ENCODE measurements around the gene DDC. TPM values are rescaled to one million over a fixed set of nuclear protein-coding genes. Genes with fewer than 3 reads are reported as not detected.
"Not testable (repeated sequence)": the region's sequence is repeated elsewhere in the genome, so short reads cannot be mapped to it uniquely, and the experiment has no call there.

The DDC gene
- total RNA-seq, 1 donor from 2014 or later = not detected

DNA sequence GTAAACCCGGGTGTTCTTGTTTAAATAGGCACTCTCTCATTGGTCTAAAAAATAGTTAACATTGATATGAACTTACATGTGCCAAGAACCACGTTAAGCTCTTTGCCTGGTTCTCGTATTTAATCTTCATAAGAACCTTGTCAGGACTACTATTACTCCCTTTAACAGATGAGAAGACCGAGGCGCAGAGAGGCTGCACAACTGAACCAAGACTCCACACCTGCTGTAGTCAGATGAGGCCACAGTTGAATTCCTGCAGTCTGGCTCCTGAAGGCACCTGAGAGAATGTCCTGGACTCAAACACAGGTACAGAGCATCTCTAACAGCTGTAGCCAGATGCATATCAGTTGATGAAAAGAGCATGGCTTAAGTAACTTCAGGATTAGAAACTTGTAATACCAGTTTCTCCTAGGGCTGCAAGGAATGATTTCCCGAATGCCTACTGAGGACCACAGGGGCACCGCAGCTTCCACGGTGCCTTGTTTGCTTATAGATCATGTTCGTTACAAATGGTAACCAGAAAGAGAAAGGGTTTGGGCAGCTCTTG, 9.5 kb downstream of the DDC start:
- no peak for DNase-seq (ENCODE audit: low read depth)

DNA sequence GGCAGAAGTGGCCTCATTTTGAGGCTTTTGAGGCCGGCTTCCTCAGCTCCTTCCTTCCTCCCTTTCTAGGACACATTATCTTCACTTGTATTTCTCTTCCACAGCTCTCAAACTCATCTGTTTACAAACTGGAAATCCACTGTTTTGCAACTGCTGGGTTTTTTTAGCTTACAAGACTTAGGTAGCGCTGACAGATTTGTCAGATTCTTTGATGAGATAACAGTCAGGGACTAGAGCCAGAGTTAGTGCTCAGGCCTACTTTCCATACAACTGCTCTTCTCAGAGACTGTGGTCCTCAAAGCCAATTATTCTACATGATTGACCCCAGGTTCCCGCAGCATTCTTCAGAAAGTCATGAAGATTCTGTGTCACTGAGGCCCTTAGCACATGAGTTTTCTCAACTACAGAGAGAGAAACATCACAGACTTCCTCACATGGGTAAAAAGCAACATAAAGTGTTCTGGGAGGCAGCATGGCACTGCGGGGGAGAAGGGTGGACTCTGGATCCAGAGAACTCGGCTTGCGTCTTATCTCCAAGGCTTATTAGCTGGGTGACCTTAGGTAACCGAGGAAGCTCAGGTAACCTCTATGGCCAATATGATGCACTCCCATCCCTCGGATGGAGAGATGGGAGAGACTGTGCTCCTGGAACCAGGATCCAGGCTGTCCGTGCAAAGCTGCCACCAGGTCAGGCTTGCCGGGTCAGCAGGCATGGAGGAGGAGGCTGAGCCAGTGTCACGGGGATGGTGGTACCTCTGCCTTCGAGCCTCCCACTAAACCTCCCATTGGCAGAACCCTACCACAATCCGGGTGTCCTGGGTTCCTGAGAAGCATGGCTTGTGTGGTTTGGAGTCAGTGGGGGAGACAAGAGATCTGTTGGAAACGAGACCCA, 10.5 kb downstream of the DDC start:
- no peak for DNase-seq (ENCODE audit: low read depth)

DNA sequence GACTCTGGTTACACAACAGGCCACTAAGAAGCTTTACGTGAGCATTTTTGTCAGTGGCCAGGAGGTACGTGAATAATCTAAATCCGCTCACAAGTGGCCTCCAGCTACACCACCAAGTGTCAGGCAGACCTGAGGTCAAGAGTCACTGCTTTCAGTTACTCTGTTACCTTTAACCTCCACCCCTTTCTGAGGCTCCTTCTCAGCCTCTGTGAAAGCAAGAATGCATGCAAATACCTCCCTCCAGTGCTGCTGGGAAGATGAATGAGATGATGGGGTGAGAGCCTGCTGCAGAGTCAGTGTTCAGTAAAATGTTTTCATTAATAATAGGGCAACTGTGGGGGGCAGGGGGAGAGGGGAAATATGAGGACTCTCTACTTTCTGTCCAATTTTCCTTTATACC, 11.2 kb downstream of the DDC start:
- no peak for DNase-seq (ENCODE audit: low read depth)

DNA sequence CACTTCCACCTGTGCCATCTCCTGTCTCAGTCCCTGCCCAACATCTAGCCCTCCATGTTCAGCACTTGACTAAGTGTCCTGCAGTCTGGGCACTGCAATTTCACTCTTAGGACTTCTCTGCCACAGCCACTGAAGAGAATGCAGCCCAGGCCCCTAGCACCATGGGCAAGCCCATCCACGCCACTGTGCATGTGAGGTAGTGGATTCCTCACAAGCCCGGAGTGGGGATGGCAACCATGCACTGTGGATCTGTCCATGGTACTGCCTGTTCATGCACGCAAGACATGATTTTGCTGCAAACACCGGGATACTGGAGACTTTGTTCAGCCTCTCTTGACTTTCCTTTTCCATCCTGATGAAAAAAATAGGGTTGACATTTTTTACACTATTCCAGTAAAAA, 12.3 kb downstream of the DDC start:
- DNase-seq (ENCODE audit: low read depth) = peak; percentile 81

DNA sequence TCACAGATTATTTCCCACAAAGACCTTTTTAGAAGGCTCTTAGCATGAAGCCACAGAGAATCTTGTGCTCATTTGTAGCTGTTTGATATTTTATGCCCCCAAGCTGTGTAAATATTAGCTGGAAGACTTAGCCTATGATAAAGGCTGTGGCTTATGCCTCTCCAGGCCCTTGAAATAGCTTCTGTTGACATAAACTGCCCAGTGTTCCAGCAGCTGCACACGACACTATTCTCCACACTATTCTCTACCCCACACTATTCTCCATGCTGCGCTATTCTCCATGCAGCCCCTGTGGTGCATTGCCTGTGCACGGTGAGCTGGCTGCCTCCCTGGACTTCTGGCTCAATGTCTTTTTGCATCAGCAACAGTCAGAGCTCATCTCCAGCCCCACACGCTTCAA, 13.1 kb downstream of the DDC start:
- DNase-seq (ENCODE audit: low read depth) = no peak

DNA sequence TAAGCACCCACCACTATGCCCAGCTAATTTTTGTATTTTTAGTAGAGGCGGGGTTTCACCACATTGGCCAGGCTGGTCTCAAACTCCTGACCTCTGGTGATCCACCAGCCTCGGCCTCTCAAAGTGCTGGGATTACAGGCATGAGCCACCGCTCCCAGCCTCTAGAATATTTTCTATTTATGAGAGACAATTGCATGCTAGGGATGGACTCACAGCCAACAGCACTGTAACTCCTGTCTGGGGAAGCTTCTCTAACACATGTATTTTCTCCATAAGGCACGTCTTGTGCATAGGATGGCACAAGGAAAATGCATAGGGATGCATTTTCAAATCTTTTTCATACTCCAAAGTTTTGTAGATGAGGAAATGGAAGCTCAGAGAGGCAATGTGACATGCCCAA, 19.6 kb downstream of the DDC start:
- DNase-seq (ENCODE audit: low read depth) = not testable (repeated sequence)

DNA sequence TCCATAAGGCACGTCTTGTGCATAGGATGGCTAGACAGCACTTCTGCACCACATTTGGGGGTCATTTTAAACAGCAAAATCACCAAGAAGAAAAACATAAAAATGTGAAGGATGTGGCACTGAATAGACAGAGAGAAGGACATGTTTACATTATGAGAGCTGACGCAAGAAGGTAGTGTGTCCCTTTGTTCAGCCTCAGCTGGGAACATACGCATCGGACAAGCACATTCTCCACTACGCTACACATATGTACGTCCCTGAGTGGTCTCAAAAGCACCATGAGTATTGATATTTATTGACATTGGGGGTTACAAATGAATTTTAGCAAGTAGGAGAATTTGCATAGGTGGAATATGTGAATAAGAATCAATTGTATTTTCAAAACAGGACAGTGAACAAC, 20.2 kb downstream of the DDC start:
- no peak for DNase-seq (ENCODE audit: low read depth)

DNA sequence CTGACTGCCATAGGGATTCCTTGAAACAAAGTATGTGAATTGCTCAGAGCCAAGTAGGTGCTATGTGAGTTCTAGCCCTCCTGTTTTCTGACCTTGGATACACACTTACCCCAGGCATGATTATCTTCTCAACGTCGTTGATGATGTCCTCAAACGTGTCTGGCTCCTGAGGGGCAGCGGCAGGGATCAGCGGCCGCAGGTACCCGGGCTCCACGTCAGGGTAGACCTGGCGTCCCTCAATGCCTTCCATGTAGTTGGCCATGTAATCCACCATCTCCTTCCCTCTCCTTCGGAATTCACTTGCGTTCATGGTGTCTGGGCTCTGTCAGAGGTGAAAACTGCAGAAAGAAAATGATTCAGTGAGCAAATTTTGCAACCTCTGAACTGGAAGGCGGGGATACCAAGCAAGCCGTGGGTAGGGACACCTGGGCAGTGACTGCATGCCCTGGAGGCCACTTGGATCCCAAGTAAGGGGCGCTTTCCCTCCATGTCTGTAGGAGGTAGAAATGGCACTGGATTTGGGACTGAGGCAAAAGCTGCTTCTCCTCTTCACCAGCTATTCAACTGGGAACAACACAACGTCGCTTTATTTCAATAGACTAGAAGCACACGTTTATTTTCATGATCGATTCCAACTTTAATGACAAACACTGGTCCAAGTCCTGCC, 21.3 kb downstream of the DDC start:
- DNase-seq (ENCODE audit: low read depth) = no peak

DNA sequence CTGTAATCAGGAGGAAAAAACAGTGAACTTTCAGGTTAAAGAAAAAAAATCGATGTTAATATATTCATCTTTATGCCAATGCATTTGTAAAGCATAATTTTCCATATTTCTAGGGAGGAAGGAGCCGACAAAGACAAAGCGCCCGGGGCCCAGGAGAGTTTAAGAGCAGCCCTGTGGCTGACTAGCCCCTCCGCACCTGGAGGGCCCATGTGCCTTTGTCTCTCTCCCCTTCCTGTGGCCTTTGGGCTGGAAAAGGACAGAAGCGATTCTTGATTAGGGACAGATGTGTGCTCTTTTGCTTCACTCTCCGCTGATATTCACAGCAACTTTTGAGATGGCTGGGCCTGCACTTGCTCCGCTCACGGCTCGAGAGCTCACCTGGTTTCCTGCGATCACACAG, 23.1 kb downstream of the DDC start:
- DNase-seq (ENCODE audit: low read depth) = no peak

DNA sequence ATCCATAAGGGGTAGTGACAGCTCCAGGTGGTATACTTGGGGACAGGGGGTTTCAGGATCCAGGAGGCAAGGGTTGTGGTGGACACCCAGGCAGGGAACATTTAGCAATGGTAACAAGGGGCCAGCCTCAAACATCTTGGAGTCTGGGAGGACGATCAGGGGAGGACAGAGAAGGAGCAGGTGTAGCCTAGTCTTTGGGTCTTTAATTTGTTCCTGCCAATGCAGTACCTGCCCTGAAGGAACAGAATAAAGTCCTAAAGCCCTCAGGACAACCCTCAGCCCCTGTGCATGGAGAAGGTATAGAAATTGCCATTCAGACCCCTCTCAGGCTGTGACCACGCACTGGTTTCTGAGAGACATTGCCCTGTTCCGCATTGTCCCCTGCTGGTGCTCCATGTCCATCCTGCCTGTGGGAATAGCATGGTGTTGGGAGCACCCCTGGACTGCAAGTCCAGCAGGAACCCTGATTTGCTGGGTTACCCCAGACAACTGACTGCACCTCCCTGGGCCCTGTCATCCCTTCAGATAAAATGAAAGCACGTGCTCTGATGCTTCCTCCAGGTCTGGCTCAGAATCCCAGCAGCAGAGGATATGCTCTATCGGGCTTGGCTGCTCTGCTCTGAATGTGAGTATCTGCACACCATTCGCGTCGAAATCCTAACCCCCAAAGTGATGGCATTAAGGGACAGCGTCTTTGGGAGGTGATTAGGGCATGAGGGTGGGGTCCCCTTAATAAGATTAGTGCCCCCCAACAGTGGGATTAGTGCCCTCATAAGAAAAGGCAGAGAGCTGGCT, 24.2 kb downstream of the DDC start:
- no peak for DNase-seq (ENCODE audit: low read depth)

DNA sequence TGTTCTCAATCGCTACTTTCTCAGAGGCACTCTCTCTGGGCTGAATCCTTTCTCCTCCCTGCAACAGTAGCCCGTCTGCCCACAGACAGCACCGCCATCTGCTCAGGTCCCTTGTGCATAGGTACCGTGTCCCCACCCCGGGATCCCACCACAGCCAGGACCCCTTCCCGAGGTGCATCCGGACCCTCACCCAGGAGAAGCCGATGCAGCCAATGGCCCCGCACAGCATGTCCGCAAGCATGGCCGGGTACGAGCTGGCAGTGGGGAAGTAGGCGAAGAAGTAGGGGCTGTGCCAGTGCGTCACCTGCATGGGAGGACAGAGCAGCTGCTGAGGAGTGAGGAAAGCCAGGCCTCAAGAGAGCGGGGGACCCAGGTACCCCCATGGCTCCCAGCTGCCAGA, 25.5 kb downstream of the DDC start:
- no peak for DNase-seq (ENCODE audit: low read depth)

DNA sequence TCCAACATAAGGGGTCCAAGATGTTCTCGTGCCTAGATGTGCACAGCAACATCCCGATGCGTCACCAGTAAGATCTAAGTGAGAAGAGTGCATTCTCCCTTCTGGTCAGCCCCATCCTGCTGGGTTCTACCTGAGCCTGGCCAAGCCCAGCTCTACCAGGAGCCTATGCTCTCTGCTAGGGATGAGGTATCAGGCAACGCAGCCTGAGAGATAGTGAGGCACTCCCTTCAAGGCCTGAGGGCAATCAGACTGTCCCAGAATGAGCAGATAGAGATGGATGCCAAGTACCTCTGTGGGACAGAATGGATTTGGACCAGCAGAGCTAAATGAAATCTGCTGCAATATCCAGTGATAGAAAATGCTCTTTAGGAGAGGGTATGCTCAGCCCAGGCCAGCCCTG, 26.7 kb downstream of the DDC start:
- DNase-seq (ENCODE audit: low read depth) = no peak

DNA sequence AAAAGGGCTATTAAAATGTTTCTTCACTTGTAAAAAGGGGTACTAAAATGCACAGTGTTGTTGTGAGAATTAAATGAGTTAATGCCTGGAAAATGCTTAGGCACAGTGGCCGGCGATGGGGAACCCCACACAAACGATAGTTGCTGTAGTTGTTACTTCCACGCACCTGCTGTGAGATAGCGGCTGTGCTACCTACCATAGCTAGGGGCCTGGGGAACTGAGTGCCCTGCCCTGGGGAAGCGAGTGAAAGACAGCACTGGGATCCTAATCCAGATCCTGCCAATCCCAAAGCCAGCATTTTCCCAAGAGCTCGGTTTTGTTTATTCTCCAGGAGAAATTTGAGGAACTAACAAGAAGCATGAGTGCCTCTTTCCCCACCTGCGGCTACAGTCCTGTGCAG, 27.8 kb downstream of the DDC start:
- DNase-seq (ENCODE audit: low read depth) = no peak

DNA sequence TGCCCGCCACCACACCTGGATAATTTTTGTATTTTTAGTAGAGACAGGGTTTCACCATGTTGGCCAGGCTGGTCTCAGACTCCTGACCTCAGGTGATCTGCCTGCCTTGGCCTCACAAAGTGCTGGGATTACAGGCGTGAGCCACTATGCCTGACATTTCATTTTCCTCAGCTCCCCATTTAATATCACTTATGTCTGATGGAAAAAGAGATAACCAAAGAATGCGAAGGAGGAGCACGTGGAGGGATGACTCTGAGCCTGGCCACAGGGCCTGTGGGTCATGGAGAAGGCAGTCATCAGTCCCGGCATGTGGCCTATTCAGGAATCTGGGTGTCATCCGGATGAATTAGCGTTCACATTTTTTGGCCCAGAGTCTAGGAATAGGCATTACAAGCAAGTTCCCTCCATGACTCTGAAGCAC, 29.9 kb downstream of the DDC start:
- DNase-seq (ENCODE audit: low read depth) = peak; percentile 59

DNA sequence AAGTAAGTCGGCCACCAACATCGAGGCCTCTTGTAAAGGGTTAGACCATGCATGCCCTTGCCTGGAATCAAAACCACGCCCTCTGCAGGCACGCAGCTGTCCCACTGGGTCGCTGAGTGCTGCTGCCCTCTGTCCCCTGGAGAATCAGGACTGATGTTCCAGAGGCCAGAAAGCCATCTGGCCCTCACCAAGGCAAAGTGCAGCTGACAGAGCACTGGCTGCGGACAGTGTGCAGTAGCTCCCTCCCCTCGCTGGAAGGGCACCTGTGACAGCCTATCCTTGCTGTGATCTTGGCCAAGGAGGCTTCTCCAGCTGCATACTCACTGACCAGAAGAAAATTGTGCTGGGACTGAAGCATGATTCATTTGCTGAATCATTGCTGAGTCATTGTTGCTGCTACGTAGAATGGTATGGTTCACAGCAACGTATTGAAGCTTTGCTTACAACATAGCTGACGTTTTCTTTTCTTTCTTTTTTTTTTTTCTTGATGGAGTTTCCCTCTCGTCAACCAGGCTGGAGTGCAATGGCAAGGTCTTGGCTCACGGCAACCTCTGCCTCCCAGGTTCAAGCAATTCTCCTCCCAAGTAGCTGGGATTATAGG, 30.4 kb downstream of the DDC start:
- peak; percentile 92 for DNase-seq (ENCODE audit: low read depth)

DNA sequence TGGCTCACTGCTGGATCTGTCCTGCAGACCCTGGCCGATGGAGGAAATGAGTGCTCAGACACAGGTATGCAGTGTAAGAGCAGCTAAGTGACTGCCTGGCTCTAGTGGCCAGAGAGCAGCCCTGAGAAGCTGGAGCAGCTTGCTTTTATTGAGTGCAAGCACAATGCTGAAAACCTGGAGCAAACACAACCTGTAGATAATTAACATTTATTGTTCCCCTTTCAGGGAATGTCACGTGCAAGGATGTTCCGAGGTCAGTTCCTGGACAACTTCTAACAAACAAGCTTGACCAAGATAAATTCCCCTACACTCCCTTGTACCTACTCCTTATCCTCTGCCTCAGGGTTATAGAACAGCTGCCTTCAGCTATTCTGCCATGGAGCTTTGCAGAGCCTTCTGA, 31.3 kb downstream of the DDC start:
- DNase-seq (ENCODE audit: low read depth) = no peak

DNA sequence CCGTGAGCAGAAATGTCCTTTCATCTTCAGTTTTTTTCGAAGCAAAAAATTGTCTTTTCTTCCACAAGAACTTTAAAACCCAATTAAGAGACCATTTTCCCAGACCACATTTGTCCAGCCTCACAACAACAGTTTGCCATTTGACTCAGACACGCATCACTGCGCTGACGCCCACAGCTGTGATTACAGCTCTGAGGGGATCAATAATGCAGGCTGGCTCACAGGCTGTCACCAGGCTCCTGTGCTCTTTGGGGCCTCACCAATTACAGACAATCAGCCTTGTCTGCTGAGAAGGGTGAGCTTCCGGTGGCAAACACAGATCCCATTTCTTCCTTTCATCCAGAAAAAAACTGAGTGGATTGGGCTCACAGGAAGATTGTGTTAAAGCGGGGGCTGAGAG, 33.3 kb downstream of the DDC start:
- no peak for DNase-seq (ENCODE audit: low read depth)

DNA sequence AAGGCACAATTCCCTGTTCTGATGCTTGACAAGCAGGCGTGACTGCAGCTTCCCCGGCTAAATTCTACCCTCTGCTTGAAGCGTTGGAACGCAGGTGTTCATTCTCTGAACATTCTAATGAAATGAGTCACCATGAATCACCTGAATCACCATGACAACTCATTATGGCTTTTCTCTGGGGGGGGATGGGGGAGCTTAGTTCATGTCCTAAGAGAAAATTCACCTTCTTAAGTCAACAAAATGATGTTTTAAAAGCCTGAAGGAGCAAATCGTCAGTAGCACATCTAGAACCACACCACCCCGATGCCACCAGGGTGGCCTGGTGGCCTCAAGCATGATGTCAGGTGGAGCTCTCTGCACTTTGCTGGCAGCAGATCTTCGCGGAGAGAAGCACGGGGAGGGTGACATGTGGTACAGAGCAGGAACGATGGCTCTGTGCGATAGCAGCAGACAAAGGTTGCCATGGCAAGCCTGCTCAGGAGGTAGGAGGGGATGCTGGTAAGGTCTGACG, 33.7 kb downstream of the DDC start:
- no peak for DNase-seq (ENCODE audit: low read depth)

DNA sequence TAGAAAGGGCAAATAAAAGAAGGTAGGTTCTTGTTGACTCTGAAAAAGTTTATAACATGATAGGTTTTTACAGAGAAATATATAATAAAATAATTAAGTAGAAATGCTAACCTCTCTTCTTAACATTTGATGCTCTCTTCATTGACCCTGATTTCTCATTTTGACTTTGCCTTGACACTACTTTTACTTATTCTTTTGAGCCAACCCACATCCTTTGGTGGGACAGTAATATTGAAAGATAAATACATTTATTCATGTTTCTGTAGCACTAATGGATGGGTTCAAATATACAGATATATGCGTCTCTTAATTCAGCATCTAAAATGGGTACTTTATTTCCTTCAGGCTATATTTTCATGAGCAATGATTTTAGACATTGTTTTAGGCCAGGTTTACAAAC, 34.4 kb downstream of the DDC start:
- DNase-seq (ENCODE audit: low read depth) = no peak

DNA sequence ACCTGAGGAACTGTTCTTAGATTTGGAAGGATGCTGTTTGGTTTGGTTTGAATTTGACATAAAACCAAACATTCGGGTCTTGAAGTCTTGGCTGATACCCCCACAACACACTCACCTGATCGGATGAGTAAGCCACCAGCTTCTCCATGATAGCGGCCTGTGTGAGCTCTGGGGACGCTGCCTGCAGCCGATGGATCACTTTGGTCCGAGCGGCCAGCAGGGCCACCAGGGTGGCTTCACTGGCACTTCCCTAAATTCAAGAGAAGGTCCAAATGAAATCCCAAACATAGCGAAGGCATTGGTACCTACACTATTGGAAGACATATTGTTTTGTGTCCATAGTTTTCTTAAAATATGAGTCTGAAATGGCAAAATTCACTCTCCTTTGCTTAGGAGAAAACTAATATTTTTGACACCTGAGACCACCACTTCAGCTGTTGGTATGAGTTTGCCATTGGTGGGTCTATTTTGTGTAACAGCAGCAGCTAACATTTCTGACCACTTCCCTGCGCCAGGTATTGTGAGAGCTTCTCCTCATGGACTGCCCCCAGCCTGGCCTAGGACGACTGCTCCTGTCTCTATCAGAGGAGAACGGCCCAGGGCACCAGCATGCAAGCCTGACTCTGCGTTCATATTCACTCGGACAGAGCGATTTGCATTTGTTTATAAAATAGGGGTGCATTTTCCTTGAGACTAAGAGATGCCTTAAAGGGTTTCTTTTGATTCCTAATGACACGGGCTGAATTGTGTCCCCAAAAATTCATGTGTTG, 35.9 kb downstream of the DDC start:
- DNase-seq (ENCODE audit: low read depth) = no peak
